HEK293 (cell line): Measurements from ENCODE around the gene HDAC10.

Experiments used
- GFI1B ChIP-seq: fragments of 450-650 bp; formaldehyde crosslinking; IDR thresholded peaks from 2 replicates; pipeline ENCODE4 v1.5.1; 2016; ENCODE audit warnings: missing biosample characterization, missing genetic modification characterization
- KLF8 ChIP-seq: fragments of 450-650 bp; formaldehyde crosslinking; IDR thresholded peaks from 2 replicates; pipeline ENCODE4 v1.5.1; 2016; ENCODE audit warnings: missing biosample characterization, missing genetic modification characterization
- MEIS1 ChIP-seq: sonication (generic); formaldehyde crosslinking; IDR thresholded peaks from 2 replicates; pipeline ENCODE4 v1.8.1; 2022; ENCODE audit warnings: missing genetic modification reagents, mild to moderate bottlenecking, borderline replicate concordance
- PRDM10 ChIP-seq: fragments of 450-650 bp; formaldehyde crosslinking; IDR thresholded peaks from 2 replicates; pipeline ENCODE4 v1.5.1; 2016; ENCODE audit warnings: missing biosample characterization, missing genetic modification characterization
- PRDM2 ChIP-seq: fragments of 450-650 bp; formaldehyde crosslinking; IDR thresholded peaks from 2 replicates; pipeline ENCODE4 v1.5.1; 2016; ENCODE audit warnings: missing biosample characterization, missing genetic modification characterization, borderline replicate concordance
- SETDB1 ChIP-seq: IDR thresholded peaks from one replicate; pipeline ENCODE4 v1.6.1; 2017; ENCODE audit warnings: mild to moderate bottlenecking, low read length, moderate library complexity, mixed read lengths; ENCODE audit not compliant: insufficient read length
- YY2 ChIP-seq: fragments of 450-650 bp; formaldehyde crosslinking; IDR thresholded peaks from 2 replicates; pipeline ENCODE4 v1.5.1; 2016; ENCODE audit warnings: missing biosample characterization, missing genetic modification characterization
- ZBTB11 ChIP-seq: fragments of 450-650 bp; formaldehyde crosslinking; conservative IDR thresholded peaks from 2 replicates; pipeline ENCODE4 v1.5.1; 2016; ENCODE audit warnings: low read depth, missing biosample characterization, missing genetic modification characterization
- ZBTB17 ChIP-seq: fragments of 450-650 bp; formaldehyde crosslinking; IDR thresholded peaks from 2 replicates; pipeline ENCODE4 v1.5.1; 2016; ENCODE audit warnings: missing biosample characterization, missing genetic modification characterization
- ZNF133 ChIP-seq: fragments of 450-650 bp; formaldehyde crosslinking; IDR thresholded peaks from 2 replicates; pipeline ENCODE4 v1.5.1; 2016; ENCODE audit warnings: missing biosample characterization, missing genetic modification characterization
- ZNF211 ChIP-seq: fragments of 450-650 bp; formaldehyde crosslinking; IDR thresholded peaks from 2 replicates; pipeline ENCODE4 v1.5.1; 2016; ENCODE audit warnings: low read depth, missing biosample characterization, missing genetic modification characterization
- ZNF214 ChIP-seq: fragments of 450-650 bp; formaldehyde crosslinking; IDR thresholded peaks from 2 replicates; pipeline ENCODE4 v1.5.1; 2017; ENCODE audit warnings: missing biosample characterization, mild to moderate bottlenecking, missing genetic modification characterization, borderline replicate concordance
- ZNF423 ChIP-seq: fragments of 450-650 bp; formaldehyde crosslinking; IDR thresholded peaks from 2 replicates; pipeline ENCODE4 v1.5.1; 2016; ENCODE audit warnings: missing biosample characterization, missing genetic modification characterization
- ZNF707 ChIP-seq: fragments of 450-650 bp; formaldehyde crosslinking; IDR thresholded peaks from 2 replicates; pipeline ENCODE4 v1.5.1; 2016; ENCODE audit warnings: missing biosample characterization, missing genetic modification characterization
- ZXDB ChIP-seq: fragments of 450-650 bp; formaldehyde crosslinking; IDR thresholded peaks from 2 replicates; pipeline ENCODE4 v1.5.1; 2016; ENCODE audit warnings: missing biosample characterization, missing genetic modification characterization
- TF ChIP-seq, protein P1 (sequence below): fragments of 450-650 bp; formaldehyde crosslinking; IDR thresholded peaks from 2 replicates; pipeline ENCODE4 v1.5.1; 2016; ENCODE audit warnings: missing biosample characterization, missing genetic modification characterization
- TF ChIP-seq, protein P2 (sequence below): fragments of 450-650 bp; formaldehyde crosslinking; IDR thresholded peaks from 2 replicates; pipeline ENCODE4 v1.5.1; 2016; ENCODE audit warnings: missing biosample characterization, missing genetic modification characterization

Gene HDAC10

GRCh38 chr22:50270666-50271394, 19.8 kb upstream of the HDAC10 start (continued):
- peak; percentile 67; the same call in 1 of the 2 replicates for TF ChIP-seq PRDM10 (tag by site-specific recombination)
- no peak for TF ChIP-seq PRDM2
- 0 out of 2 replicates have a peak, but pooled peaks have one; percentile 16 for TF ChIP-seq KLF8 (tag by site-specific recombination)
- no peak for TF ChIP-seq GFI1B (tag by site-specific recombination)
- no peak for TF ChIP-seq ZNF211 (tag by site-specific recombination)
- TF ChIP-seq YY2: no peak
- no peak for TF ChIP-seq ZBTB17
- TF ChIP-seq, protein P1, sequence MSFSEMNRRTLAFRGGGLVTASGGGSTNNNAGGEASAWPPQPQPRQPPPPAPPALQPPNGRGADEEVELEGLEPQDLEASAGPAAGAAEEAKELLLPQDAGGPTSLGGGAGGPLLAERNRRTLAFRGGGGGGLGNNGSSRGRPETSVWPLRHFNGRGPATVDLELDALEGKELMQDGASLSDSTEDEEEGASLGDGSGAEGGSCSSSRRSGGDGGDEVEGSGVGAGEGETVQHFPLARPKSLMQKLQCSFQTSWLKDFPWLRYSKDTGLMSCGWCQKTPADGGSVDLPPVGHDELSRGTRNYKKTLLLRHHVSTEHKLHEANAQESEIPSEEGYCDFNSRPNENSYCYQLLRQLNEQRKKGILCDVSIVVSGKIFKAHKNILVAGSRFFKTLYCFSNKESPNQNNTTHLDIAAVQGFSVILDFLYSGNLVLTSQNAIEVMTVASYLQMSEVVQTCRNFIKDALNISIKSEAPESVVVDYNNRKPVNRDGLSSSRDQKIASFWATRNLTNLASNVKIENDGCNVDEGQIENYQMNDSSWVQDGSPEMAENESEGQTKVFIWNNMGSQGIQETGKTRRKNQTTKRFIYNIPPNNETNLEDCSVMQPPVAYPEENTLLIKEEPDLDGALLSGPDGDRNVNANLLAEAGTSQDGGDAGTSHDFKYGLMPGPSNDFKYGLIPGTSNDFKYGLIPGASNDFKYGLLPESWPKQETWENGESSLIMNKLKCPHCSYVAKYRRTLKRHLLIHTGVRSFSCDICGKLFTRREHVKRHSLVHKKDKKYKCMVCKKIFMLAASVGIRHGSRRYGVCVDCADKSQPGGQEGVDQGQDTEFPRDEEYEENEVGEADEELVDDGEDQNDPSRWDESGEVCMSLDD: no peak
- TF ChIP-seq, protein P2, sequence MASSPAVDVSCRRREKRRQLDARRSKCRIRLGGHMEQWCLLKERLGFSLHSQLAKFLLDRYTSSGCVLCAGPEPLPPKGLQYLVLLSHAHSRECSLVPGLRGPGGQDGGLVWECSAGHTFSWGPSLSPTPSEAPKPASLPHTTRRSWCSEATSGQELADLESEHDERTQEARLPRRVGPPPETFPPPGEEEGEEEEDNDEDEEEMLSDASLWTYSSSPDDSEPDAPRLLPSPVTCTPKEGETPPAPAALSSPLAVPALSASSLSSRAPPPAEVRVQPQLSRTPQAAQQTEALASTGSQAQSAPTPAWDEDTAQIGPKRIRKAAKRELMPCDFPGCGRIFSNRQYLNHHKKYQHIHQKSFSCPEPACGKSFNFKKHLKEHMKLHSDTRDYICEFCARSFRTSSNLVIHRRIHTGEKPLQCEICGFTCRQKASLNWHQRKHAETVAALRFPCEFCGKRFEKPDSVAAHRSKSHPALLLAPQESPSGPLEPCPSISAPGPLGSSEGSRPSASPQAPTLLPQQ (tag by site-specific recombination): no peak
- TF ChIP-seq ZNF423 (tag by site-specific recombination): no peak
- no peak for TF ChIP-seq SETDB1
- no peak for TF ChIP-seq ZNF707 (tag by site-specific recombination)
- no peak for TF ChIP-seq ZNF214
- 0 out of 2 replicates have a peak, but pooled peaks have one; percentile 28 for TF ChIP-seq ZXDB (tag by site-specific recombination)
- TF ChIP-seq ZBTB11 (tag by site-specific recombination): 0 out of 2 replicates have a peak, but pooled peaks have one; percentile 19
- TF ChIP-seq MEIS1 (CRISPR knock-in tag): no peak
- TF ChIP-seq ZNF133 (tag by site-specific recombination): no peak
